Ascending aorta (tissue), 2 donors: ENCODE results near the gene ZMYND11. TPM values are rescaled to one million over a fixed set of nuclear protein-coding genes. Genes with fewer than 3 reads are reported as not detected.
A peak's percentile ranks its signal among the peaks of the same experiment; 100 is the strongest.

Experiments used
- DNase-seq, 2 donors: peaks; one replicate each; pipeline ENCODE4 v3.0.0-alpha.2; 2019; ENCODE audit warnings: low spot score in 2 of 2
- H3K27ac ChIP-seq, 2 donors: fragments of 200-600 bp; sonication (generic); one replicate each; pipeline ENCODE4 v1.5.1; 2016 to 2017; ENCODE audit warnings: mild to moderate bottlenecking in 1 of 2
- H3K27me3 ChIP-seq: fragments of 200-600 bp; sonication (generic); one replicate; pipeline ENCODE4 v1.5.1; 2017
- H3K36me3 ChIP-seq, 2 donors: fragments of 200-600 bp; sonication (generic); one replicate each; pipeline ENCODE4 v1.5.1; 2016
- H3K4me1 ChIP-seq, 2 donors: fragments of 200-600 bp; sonication (generic); one replicate each; pipeline ENCODE4 v1.5.1; 2016 to 2017; ENCODE audit warnings: mild to moderate bottlenecking in 1 of 2
- H3K4me3 ChIP-seq, 2 donors: fragments of 200-600 bp; sonication (generic); one replicate each; pipeline ENCODE4 v1.5.1; 2016 to 2017; ENCODE audit warnings: mild to moderate bottlenecking in 1 of 2
- H3K9me3 ChIP-seq, 2 donors: fragments of 200-600 bp; sonication (generic); one replicate each; pipeline ENCODE4 v1.5.1; 2016
- intact Hi-C: fragments of 100-400 bp; cut with DNase I; formaldehyde crosslinking; loops from one replicate; pipeline ENCODE4 v1.15.1; 2023
- total RNA-seq: library from RNA; depleted of rRNA; stranded (reverse); fragments of >200 nt; gene quantifications from one replicate; pipeline ENCODE4 v1.1.0, GENCODE V29; 2016
- TF ChIP-seq, protein P1 (sequence below), 3 experiments: fragments of 200-600 bp in 2 of 3; fragments of 450-650 bp in 1 of 3; sonication (generic) in 2 of 3; IDR thresholded peaks; one replicate each; pipeline ENCODE4 v1.5.1; 2016 to 2019; ENCODE audit warnings: antibody characterized with exemption in 3 of 3, mild to moderate bottlenecking in 1 of 3, moderate library complexity in 1 of 3

ZMYND11 gene
- 29.6 TPM for total RNA-seq

- TF ChIP-seq, protein P1, sequence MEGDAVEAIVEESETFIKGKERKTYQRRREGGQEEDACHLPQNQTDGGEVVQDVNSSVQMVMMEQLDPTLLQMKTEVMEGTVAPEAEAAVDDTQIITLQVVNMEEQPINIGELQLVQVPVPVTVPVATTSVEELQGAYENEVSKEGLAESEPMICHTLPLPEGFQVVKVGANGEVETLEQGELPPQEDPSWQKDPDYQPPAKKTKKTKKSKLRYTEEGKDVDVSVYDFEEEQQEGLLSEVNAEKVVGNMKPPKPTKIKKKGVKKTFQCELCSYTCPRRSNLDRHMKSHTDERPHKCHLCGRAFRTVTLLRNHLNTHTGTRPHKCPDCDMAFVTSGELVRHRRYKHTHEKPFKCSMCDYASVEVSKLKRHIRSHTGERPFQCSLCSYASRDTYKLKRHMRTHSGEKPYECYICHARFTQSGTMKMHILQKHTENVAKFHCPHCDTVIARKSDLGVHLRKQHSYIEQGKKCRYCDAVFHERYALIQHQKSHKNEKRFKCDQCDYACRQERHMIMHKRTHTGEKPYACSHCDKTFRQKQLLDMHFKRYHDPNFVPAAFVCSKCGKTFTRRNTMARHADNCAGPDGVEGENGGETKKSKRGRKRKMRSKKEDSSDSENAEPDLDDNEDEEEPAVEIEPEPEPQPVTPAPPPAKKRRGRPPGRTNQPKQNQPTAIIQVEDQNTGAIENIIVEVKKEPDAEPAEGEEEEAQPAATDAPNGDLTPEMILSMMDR (IDR thresholded peaks at IDR 0.05): no peak
- Histone ChIP-seq H3K4me3 (peak within 1 kb of the TSS; percentile 88 to 97), H3K36me3 (no peaks in the 10 kb centered on the region), H3K4me1 (peaks cover 3 to 22% of the 10 kb centered on the region in 2 donors), H3K27ac (peak within 1 kb of the TSS; percentile 86 to 99), H3K9me3 (no peaks in the 10 kb centered on the region), H3K27me3 (no peaks in the 10 kb centered on the region)
- DNase-seq: peak in 1 of 2 donors; percentile 84
- intact Hi-C loops: loop anchor here (5.0 kb wide), 1 partner anchor 552 kb away; the partner anchor contains the start of gene DIP2C
Observed at GRCh38 chr10:135132-135600, at the start of gene ZMYND11. ZMYND11 (plus strand) TSS chr10:135455; CDS start chr10:180013, 44,558 bp downstream.

GRCh38 chr10:86031-86430, 49.2 kb upstream of the ZMYND11 start:
- DNase-seq: no peak
- Histone ChIP-seq H3K36me3 (no peaks in the 10 kb centered on the region), H3K27ac (no peak overlapping the region), H3K4me3 (no peak overlapping the region), H3K9me3 (no peaks in the 10 kb centered on the region), H3K4me1 (no peaks in the 10 kb centered on the region), H3K27me3 (no peaks in the 10 kb centered on the region)
- intact Hi-C loops: no loop called here
- TF ChIP-seq, protein P1 (IDR thresholded peaks at IDR 0.05): no peak

DNA sequence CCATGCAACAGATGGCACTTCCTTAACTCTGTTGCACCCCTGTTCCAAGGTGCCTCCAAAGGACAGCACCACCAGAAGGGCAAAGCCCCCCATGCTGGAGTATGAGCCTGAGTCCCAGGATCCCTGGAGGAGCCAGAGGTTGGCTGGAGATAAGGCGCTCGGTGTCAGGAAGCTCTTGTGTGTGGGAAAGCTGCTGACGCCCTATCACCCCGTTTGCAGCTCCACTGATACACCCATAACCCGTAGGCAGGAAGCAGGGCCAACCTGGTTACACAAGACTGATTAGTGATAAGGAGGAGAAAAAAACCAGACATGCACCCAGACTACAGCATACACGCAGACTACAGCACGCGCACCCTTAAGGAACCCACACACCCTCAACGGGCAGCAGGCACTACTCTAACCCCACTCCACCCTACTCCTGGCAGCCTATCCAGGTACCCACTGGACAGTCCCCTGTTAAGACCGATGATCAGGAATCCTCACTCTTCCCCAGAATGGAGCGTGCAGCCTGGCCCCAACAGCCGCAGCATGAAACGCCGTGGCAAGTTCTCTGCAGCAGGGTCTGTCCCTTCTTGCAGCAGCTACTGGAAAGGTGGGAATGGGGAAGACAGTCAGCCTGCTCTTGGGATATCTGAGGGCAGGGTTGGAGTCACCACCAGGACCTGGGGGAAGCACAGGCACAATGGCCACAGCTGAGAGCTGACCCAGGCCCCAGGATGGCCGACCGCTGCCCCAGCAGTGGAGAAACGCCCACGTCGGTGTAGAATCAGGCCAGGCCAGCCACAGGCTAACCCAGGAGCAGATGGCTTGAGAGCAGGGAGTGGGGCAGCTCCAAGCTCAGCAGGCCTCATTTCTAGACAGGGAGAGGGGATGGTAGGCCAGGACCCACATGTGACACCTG, 47.8 kb upstream of the ZMYND11 start:
- no peak for DNase-seq
- Histone ChIP-seq H3K27ac (no peak overlapping the region), H3K4me1 (no peaks in the 10 kb centered on the region), H3K9me3 (no peaks in the 10 kb centered on the region), H3K27me3 (no peaks in the 10 kb centered on the region), H3K4me3 (no peak overlapping the region), H3K36me3 (no peaks in the 10 kb centered on the region)
- TF ChIP-seq, protein P1 (IDR thresholded peaks at IDR 0.05): no peak
- intact Hi-C loops: no loop called here

DNA sequence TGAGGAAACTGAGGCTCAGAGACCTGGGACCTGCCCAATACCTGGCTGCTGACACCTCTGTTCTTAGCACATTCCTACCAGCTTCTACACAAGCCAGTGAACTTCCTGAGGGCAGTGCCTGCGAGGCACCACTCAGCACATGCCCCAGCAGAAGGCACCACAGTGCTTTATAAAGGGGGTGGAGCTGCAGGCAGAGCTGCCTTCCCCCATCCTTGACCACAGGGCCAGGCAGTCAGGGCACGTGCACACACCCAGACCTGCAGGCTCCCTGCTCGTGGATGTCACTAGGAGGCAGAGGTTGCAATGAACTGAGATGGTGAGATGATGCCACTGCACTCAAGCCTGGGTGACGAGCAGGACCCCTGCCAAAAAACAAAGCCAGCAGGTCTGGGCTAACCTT, 47.0 kb upstream of the ZMYND11 start:
- no peaks in the 10 kb centered on the region for H3K9me3 ChIP-seq
- TF ChIP-seq, protein P1 (IDR thresholded peaks at IDR 0.05): no peak
- H3K36me3 ChIP-seq: no peaks in the 10 kb centered on the region

GRCh38 chr10:89248-89647, 46.0 kb upstream of the ZMYND11 start:
- Histone ChIP-seq H3K9me3 (no peaks in the 10 kb centered on the region), H3K27me3 (no peaks in the 10 kb centered on the region), H3K4me1 (no peaks in the 10 kb centered on the region), H3K36me3 (no peaks in the 10 kb centered on the region), H3K27ac (no peak overlapping the region), H3K4me3 (no peak overlapping the region)
- TF ChIP-seq, protein P1 (IDR thresholded peaks at IDR 0.05): no peak
- no peak for DNase-seq
- intact Hi-C loops: no loop called here

More for the DNA sequence above, 47.0 kb upstream of the ZMYND11 start:
- intact Hi-C loops: no loop called here
- no peak for DNase-seq
- no peak overlapping the region for H3K27ac ChIP-seq
- H3K4me3 ChIP-seq: no peak overlapping the region
- H3K27me3 ChIP-seq: no peaks in the 10 kb centered on the region
- H3K4me1 ChIP-seq: no peaks in the 10 kb centered on the region
